KOPT-K1 (cell line): ENCODE measurements around the gene MLH3.

Experiments
- H3K27ac ChIP-seq: fragments of 200-600 bp; sonication (generic); 2 replicates; pipeline ENCODE4 v1.5.1; 2016; ENCODE audit warnings: antibody characterized with exemption, mild to moderate bottlenecking, low read depth, low read length; ENCODE audit not compliant: poor library complexity, severe bottlenecking
- H3K36me3 ChIP-seq: fragments of 200-600 bp; sonication (generic); 2 replicates; pipeline ENCODE4 v1.5.1; 2017; ENCODE audit warnings: antibody characterized with exemption, mild to moderate bottlenecking, low read length, moderate library complexity; ENCODE audit not compliant: insufficient read depth
- H3K9me3 ChIP-seq: fragments of 200-600 bp; sonication (generic); 2 replicates; pipeline ENCODE4 v1.5.1; 2017; ENCODE audit warnings: antibody characterized with exemption, low read length, mild to moderate bottlenecking; ENCODE audit not compliant: insufficient read depth, poor library complexity, severe bottlenecking

The MLH3 gene

DNA sequence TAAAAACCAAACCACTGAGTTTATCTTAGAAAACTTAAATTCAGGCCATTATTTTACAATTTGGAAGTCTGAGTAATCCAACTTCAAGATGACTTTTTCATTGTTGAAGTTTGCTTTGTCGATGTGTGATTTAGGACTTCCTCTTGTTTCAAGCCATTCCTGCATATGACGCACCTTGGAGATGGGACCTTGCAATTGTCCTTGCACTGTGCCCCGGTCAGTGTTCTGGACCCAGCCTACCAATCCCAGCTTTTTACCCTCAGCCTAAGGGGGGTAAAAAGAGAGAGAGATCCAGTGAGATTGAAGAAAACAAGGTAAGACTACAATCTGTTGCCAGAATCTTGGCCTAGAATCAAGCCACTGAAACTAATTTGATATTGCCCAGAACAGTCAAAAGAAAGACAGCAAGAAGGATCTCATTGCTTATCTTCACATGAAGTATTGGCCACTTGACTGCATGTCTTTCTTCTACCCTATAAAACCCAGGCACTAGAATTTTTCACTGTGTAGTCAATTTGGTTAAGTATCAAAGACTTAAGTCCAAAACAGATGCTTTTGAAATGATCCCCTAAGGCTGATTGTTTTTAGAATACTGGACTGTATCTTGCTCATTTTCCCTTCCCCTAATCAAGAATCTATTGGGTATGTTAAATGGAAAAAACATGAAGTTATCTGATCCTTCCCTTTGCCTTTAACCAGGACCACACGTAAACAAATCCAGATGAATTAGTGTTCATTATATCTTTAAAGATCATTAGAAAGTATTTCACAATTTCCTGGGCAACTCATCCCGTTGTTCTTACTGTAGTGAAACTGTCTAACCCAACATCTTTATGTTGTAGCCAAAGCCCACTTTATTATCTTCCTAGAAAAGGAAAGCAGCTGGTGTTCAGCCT is 2.4 kb upstream of the MLH3 start:
- H3K27ac ChIP-seq: no peak overlapping the region
- H3K9me3 ChIP-seq: no peaks in the 10 kb centered on the region
- peaks cover 39% of the 10 kb centered on the region for H3K36me3 ChIP-seq

DNA sequence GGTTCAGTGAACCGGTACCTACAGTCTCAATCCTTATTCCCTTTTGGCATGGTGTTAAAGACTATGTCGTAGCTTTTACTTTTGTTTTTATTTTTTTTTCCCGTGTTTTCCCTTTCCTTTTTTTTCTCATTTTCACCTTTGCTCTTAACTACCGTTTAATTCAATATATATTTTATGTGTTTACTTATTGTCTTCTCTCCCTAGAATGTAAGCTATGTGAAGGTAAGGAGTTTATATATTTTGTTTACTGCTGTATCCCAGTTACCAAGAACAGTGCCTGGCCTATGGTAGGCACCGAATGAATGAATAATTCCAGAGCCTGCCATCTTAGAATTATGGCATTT is 261 bp upstream of the MLH3 start:
- Histone ChIP-seq H3K36me3 (peaks cover 40% of the 10 kb centered on the region), H3K27ac (peak overlapping the region; percentile 70), H3K9me3 (no peaks in the 10 kb centered on the region)

DNA sequence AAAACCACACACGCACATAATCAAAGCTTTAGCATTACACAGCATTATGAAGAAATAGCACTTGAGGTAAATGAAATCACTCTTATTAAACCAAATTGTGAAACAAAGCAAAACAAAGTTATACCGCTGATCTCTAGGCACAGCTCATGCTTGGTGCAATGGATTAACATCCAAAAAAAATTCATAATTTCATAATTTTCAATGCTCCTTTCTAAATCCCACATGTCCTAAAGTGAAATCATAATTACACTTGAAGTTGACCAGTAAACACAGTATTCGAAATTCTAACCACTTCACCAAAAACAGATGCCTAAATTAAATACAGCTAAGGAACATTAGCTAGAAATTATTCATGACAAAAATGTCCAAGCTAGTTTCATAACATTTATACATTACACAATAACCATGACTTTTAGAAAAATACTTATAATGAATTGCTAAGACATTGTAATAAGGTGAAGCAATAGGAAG is 1.5 kb downstream of the MLH3 start:
- no peak overlapping the region for H3K27ac ChIP-seq
- no peaks in the 10 kb centered on the region for H3K9me3 ChIP-seq
- peaks cover 33% of the 10 kb centered on the region for H3K36me3 ChIP-seq

DNA sequence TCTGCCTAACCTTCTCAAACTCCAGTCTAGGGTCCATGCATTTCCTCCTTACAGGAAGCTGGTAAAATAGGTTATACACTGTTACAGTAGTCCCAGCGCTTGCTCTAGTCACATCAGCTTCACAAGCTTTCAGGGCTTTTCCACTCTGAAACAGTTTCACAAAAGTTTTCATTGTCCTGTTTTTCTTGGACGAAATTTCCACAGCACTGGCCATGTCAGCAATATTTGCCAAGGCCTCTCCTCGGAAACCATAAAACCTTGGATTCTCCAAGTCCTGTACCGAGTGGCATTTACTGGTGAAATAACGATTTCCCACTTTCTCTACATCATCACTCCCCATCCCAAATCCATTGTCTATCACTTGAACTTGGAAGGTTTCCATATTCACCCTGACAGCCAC is 2.1 kb downstream of the MLH3 start:
- peaks cover 36% of the 10 kb centered on the region for H3K36me3 ChIP-seq
- H3K27ac ChIP-seq: no peak overlapping the region
- H3K9me3 ChIP-seq: no peaks in the 10 kb centered on the region

DNA sequence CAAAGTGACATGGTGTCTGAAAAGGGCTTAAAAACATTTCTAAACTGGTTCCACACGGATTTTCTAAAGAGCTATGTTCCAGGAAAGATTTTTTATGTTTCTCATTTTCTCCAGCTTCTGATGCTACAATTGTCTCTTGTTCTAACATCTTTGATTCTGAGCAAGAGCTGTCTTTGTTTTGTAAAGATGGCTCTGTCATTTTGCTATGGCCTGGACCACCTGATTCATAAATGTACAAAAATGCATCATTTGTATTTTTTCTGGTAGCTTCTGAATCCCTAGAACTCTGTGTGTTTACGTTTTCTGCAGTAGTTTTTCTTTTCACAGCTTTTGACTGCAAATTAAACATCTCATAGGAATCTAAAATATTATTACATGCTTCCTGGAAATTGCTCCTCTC is 3.2 kb downstream of the MLH3 start:
- H3K36me3 ChIP-seq: peaks cover 33% of the 10 kb centered on the region
- H3K27ac ChIP-seq: no peak overlapping the region
- no peaks in the 10 kb centered on the region for H3K9me3 ChIP-seq

DNA sequence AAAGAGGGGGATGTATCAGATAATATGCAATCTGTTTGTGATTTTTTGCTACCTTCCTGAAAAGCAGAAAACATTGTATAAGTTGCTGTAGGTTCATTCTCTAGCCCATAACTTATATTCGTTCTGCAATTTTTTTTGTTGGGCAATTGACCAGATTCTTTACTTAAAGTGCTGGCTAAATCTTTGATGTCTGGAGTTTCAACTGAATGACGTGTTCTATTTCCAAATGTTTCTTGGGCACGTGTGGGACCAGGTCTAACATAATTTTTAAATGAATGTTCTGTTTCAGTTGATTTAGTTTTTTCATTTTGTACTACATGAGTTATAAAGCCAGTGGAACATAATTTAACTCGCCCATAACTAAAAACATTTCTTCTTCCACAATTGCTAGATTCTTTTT is 3.8 kb downstream of the MLH3 start:
- no peak overlapping the region for H3K27ac ChIP-seq

DNA sequence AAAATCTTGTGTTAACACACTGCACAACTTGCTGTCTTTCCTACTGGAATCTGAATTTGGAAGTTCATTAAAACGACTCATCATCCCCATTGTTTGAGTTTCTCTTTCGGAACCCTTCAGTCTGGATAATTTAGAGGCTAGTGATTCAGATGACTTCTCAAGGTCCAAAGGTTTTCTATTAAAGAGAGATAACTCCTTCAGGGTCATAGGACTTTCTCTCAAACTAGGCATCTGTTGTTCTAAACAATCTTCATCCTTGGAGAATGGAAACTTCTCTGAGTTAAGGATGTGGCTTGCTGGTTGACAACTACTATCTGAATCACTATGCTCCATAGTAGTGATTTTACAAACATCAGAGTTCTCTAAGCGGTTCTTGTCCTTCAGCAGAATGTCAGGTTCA is 4.4 kb downstream of the MLH3 start:
- H3K36me3 ChIP-seq: peaks cover 44% of the 10 kb centered on the region
- H3K27ac ChIP-seq: no peak overlapping the region
- no peaks in the 10 kb centered on the region for H3K9me3 ChIP-seq

More for the DNA sequence above, 3.8 kb downstream of the MLH3 start:
- Histone ChIP-seq H3K36me3 (peaks cover 38% of the 10 kb centered on the region), H3K9me3 (no peaks in the 10 kb centered on the region)

DNA sequence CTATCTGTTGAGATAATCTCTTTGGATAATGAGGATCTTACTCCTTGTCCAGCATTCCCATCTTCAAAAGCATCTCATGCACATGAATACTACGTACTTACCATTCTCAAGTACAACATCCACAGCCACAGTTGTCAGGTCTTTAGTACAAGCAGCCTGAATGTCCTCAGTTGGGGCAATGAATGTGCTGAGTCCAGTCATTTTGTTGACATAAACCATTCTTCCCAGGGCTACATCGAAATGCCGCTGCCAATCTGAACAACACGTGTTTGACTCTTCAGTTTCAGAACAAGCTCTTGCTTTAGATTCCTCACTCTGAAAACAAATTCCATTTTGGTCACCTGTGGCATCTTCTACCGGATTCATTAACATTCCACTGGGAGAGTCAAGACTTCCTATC is 5.0 kb downstream of the MLH3 start:
- Histone ChIP-seq H3K36me3 (peaks cover 50% of the 10 kb centered on the region), H3K9me3 (no peaks in the 10 kb centered on the region), H3K27ac (no peak overlapping the region)

DNA sequence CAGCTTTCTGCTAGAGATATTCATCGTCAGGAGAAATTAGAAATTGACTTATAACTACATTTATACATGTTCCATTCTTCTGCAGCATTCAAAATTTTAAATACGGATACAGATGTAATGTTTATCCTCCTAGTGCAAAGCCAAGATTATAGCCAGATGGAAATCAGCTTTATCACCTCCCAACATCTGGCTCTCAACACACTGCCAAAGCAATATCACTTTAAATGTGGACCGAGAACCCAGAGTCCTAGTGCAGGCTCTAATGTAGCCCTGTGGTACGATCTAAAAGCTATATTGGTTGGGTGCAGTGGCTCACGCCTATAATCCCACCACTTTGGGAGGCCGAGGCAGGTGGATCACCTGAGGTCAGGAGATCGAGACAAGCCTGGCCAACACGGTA is 6.5 kb downstream of the MLH3 start:
- Histone ChIP-seq H3K9me3 (no peaks in the 10 kb centered on the region), H3K27ac (no peak overlapping the region), H3K36me3 (peaks cover 64% of the 10 kb centered on the region)

DNA sequence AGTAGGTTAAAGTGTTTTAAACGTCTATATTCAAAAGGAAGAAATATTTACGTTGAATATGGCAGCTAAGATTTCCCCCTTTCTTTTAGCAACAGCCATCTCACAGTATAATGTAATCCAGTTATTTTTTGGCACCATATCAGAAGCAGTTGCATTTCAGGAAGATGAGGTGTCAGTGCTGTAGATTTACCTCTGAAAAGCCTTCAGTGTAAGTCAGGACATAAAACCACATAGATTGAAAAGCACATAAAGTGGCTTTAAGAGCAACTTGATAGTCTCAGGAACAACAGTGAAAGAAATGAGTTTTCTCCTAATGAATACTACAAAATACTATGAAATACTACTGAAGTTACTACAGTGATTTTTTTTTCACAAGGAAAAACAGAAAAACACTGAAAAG is 6.9 kb downstream of the MLH3 start:
- Histone ChIP-seq H3K9me3 (no peaks in the 10 kb centered on the region), H3K27ac (no peak overlapping the region), H3K36me3 (peaks cover 64% of the 10 kb centered on the region)

DNA sequence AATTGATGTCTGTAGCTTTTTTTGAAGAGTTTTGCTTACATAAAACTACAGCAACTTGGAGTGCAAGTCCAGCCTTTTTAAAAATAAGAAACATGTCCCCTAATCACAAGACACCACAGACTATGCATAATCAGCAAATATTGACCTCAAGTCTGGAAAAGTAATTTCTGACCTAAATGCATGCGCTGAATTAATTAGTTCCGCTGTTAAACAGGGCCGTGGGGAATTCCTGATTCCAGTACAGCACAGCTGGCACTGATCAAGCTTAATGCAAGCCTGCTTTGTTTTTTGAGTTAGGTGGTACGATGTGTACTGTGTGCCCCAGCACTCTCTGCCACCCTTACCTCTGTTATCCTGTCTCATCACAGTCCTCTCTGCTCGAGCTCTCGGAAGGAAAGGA is 9.2 kb downstream of the MLH3 start:
- Histone ChIP-seq H3K9me3 (no peaks in the 10 kb centered on the region), H3K27ac (no peak overlapping the region), H3K36me3 (peaks cover 72% of the 10 kb centered on the region)

DNA sequence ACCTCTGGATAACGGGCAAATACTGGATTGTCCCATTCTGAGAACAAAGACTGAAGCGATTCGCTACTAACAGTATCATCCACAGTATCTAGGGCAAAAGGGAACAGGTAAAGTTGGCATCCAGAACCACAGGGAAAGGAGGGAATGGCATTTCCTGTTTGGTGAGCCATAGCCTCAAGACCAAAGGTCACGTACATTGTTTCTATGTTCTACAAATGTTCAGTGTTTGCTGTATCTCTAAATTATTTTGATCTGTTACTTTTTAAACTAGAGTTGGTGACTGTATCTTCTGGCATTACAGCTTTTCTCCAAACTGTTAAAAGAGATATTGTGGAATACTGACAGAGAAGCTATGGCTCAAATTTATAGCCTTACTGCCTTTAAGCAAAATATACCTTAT is 9.7 kb downstream of the MLH3 start:
- Histone ChIP-seq H3K27ac (no peak overlapping the region), H3K36me3 (peaks cover 76% of the 10 kb centered on the region), H3K9me3 (no peaks in the 10 kb centered on the region)

DNA sequence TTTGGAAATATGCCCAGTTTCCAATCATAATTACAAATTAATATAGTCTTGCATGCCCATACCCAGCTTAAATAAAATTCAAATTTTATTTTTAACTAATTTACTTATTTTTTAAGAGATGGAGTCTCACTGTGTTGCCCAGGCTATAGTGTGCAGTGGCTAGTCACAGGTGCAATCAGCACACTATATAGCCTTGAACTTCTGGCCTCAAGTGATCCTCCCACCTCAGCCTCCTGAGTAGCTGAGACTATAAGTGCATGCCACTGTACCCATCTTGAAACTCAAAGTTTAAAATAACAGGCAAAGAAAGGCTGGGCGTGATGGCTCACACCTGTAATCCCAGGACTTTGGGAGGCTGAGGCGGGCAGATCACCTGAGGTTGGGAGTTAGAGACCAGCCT is 10.3 kb downstream of the MLH3 start:
- Histone ChIP-seq H3K27ac (no peak overlapping the region), H3K36me3 (peaks cover 76% of the 10 kb centered on the region), H3K9me3 (no peaks in the 10 kb centered on the region)

DNA sequence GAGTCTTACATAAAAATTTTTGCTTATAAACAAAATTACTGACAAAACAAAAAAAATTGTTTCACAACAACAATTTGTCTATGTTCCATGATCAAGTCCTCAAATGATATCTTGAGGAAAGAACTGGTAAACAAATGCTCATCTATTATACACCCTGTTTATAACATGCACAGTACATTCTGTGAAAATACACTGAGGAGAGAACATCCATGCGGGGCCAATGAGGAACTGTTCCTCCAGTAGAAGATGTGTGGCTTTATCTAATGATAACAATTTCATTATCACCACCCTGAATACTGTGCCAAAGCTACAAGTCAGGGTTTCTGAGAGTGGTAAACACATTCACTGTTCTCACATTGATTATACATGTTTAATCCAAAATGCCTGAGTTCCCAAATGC is 10.8 kb downstream of the MLH3 start:
- Histone ChIP-seq H3K27ac (no peak overlapping the region), H3K9me3 (no peaks in the 10 kb centered on the region), H3K36me3 (peaks cover 81% of the 10 kb centered on the region)

DNA sequence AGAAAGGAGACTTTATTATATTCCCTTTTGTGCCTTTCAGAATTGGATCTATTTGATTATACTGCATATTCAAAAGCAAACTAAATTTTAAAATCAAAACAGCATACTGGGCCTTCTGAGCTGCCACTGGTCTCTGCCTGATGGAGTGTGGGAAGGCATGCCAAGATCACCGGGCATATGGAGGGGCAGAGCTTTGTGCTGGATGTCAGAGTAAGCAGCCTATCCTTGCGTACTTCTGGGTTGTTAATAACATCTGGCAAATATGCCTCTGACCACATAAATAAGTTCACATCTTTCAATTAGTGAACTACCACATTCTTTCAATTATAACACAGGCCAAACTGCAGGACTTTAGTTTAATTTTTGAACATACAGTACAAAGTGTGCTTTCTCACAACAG is 18.3 kb downstream of the MLH3 start:
- H3K9me3 ChIP-seq: no peaks in the 10 kb centered on the region
- H3K36me3 ChIP-seq: peaks cover 87% of the 10 kb centered on the region
- no peak overlapping the region for H3K27ac ChIP-seq

DNA sequence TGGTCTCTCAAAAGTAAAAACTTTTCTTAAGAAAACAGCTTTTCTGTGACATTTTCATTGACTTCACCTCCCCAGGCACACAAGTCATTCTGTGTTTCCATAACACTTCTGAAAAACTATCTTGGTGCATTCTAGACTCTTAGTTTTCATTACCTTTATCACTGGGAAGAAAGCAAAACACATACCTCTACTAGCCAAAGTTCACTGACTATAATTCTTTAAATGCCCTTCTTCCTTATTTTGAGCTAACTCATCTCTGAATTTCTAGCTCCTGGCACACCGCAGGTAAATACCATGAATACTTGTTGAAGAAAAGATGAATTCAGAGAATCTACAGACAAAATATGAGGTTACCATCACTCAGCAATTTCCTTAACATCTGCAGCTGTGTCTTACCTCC is 21.1 kb downstream of the MLH3 start:
- Histone ChIP-seq H3K9me3 (no peaks in the 10 kb centered on the region), H3K27ac (no peak overlapping the region), H3K36me3 (peaks cover 79% of the 10 kb centered on the region)
